ENCODE data around the gene LGI2.

Gene LGI2

DNA sequence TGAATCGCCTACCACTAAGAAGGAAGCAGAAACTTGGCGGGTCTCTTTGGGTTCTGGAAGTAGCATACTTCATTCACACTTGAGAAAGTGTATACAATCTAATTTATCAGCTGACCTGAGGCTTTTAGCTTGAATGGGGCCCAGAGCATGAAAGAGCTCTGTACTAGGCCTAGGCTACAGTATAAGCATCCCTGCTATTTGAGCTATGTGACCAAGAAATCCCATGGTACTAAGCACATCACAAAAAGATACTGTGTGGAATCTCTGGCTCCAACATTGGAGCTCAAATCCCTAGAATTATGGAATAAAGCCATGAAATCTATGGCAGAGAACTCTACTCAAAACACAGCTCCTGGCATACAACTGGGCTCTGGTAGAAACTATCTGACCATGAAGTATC is 74.0 kb downstream of the LGI2 start:
- no peak for DNase-seq

DNA sequence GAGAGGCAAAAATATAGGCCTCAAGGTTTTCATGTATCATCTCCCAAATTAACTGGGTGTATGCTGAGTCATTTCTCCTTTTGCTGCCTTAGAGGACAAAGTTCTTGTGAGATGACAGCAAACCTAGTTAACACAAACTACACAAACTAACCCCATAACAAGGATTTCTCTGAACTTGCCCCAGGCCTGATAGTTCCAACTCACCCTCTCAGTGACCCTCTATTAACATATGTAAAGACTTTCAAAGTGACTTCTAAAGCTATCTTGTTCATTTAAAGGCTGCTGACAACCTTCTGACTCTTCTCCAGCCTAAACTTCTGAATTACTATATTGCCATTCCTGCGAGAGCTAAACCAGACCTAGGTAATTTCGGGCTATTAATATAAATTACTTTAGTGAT is 74.7 kb downstream of the LGI2 start:
- DNase-seq: no peak

DNA sequence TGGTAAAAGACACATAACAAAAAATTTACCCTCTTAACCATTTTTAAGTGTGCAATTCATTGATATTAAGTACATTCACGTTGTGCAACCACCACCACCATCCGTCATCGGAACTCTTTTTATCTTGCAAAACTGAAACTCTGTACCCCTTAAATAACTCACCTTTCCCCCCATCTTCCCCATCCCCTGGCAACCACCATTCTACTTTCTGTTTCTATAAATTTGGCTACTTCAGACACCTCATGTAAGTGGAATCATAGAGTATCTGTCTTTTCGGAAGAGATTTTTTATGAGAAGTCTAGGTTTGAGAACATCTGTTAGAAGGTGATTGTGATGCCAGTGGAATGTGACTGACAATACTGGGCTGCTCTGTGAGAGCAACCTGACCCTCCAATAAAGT is 78.1 kb downstream of the LGI2 start:
- no peak for DNase-seq

- DNase-seq: no peak
Measured at GRCh38 chr4:24949970-24950369, 80.8 kb downstream of the LGI2 start.

Measured in cortex of kidney (tissue), 1 donor.